GM12875 (cell line): ENCODE results near the gene GAS2L2.

Experiments
- H3K4me3 ChIP-seq: one replicate; pipeline ENCODE4 v1.5.1; 2011; ENCODE audit warnings: low read depth, low read length, control low read depth
- TF ChIP-seq, protein P1 (sequence below): IDR thresholded peaks from 2 replicates; pipeline ENCODE4 v1.5.1; 2011; ENCODE audit warnings: low read depth, mild to moderate bottlenecking, control low read depth, inconsistent platforms, low read length, moderate library complexity, borderline replicate concordance; ENCODE audit not compliant: insufficient read depth

GAS2L2 gene

GRCh38 chr17:35745246-35745645, 7.8 kb downstream of the GAS2L2 start:
- no peak overlapping the region for H3K4me3 ChIP-seq
- TF ChIP-seq, protein P1, sequence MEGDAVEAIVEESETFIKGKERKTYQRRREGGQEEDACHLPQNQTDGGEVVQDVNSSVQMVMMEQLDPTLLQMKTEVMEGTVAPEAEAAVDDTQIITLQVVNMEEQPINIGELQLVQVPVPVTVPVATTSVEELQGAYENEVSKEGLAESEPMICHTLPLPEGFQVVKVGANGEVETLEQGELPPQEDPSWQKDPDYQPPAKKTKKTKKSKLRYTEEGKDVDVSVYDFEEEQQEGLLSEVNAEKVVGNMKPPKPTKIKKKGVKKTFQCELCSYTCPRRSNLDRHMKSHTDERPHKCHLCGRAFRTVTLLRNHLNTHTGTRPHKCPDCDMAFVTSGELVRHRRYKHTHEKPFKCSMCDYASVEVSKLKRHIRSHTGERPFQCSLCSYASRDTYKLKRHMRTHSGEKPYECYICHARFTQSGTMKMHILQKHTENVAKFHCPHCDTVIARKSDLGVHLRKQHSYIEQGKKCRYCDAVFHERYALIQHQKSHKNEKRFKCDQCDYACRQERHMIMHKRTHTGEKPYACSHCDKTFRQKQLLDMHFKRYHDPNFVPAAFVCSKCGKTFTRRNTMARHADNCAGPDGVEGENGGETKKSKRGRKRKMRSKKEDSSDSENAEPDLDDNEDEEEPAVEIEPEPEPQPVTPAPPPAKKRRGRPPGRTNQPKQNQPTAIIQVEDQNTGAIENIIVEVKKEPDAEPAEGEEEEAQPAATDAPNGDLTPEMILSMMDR = no peak

- TF ChIP-seq, protein P1 = no peak
- H3K4me3 ChIP-seq = no peak overlapping the region
Measured at GRCh38 chr17:35744830-35745229, 8.2 kb downstream of the GAS2L2 start.

DNA sequence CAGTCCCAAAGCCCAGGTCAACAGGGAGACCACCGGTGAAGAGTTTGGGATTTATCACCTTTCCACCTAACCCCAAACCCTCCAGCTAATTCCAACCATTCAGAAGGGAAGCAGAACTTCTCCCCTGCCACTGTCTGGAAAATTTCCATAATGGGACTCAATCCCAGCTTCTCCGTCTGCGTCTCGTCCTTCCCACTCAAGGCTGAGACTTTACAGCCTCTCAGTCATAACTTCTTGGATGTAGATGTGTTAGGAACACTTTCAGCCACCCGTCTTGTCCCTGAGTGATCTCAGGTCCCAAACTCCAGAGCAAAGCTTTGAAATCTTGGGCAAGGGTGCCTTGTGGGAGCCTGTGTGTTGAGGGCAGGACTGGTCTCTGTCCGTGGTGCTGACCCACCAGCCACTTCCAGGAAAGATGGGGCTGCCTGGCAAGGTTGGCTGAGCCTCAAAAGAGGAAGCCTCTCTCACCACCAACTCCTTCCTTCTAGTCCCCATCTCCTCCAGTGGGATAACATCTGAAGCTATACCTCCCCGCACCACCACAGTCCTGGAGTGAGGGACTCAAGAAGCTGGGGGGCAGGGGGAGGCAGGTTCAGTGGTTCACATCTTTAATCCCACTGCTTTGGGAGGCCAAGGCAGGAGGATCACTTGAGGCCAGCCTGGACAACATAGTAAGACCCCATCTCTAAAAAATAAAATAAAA, 9.3 kb downstream of the GAS2L2 start:
- H3K4me3 ChIP-seq = no peak overlapping the region
- TF ChIP-seq, protein P1 = no peak

- TF ChIP-seq, protein P1 = no peak
Measured at GRCh38 chr17:35742896-35743477, 10.1 kb downstream of the GAS2L2 start.

GRCh38 chr17:35742496-35742895, 10.5 kb downstream of the GAS2L2 start:
- TF ChIP-seq, protein P1 = no peak
- H3K4me3 ChIP-seq = no peak overlapping the region

More at GRCh38 chr17:35742896-35743477, 10.1 kb downstream of the GAS2L2 start:
- H3K4me3 ChIP-seq = no peak overlapping the region

- H3K4me3 ChIP-seq = no peak overlapping the region
- TF ChIP-seq, protein P1 = no peak
Measured at GRCh38 chr17:35740997-35741931, 11.8 kb downstream of the GAS2L2 start.

- H3K4me3 ChIP-seq = no peak overlapping the region
- TF ChIP-seq, protein P1 = no peak
Measured at GRCh38 chr17:35740216-35740615, 12.8 kb downstream of the GAS2L2 start.
